K562 (cell line): Measurements from ENCODE around the gene ORC1. TPM values are rescaled to one million over a fixed set of nuclear protein-coding genes. Genes with fewer than 3 reads are reported as not detected.
A peak's percentile ranks its signal among the peaks of the same experiment; 100 is the strongest.

ENCODE experiments used
- CBFB ChIP-seq: sonication (generic); formaldehyde crosslinking; IDR thresholded peaks from 2 replicates; pipeline ENCODE4 v1.4.0; 2020; ENCODE audit warnings: mild to moderate bottlenecking, missing genetic modification reagents
- CTCF ChIP-seq, 3 experiments: IDR thresholded peaks in 2 of 3; conservative IDR thresholded peaks in 1 of 3; 2 replicates each; pipeline ENCODE4 v1.5.1; 2011 to 2012; ENCODE audit warnings: low read length in 3 of 3, mild to moderate bottlenecking in 3 of 3, control low read depth in 2 of 3, improper control_type of control experiment in 1 of 3, inconsistent platforms in 1 of 3, low read depth in 1 of 3, mixed read lengths in 1 of 3, moderate library complexity in 1 of 3; ENCODE audit not compliant: insufficient read depth in 2 of 3
- HDAC6 ChIP-seq: IDR thresholded peaks from 2 replicates; pipeline ENCODE4 v1.6.1; 2012; ENCODE audit warnings: low read depth, mild to moderate bottlenecking, control low read depth, inconsistent platforms, low read length, moderate library complexity
- HNRNPH1 ChIP-seq: fragments of 200-400 bp; formaldehyde crosslinking; optimal IDR thresholded peaks from 2 replicates; pipeline ENCODE3; 2017; ENCODE audit warnings: low read depth, mild to moderate bottlenecking, low read length, moderate library complexity
- MAFK ChIP-seq: IDR thresholded peaks from 2 replicates; pipeline ENCODE4 v1.6.1; 2011; ENCODE audit warnings: low read length, improper control_type of control experiment
- POLR2A ChIP-seq: fragments of 450-650 bp; conservative IDR thresholded peaks from 2 replicates; pipeline ENCODE4 v1.6.1; 2016
- PTRF ChIP-seq: fragments of 450-650 bp; IDR thresholded peaks from 2 replicates; pipeline ENCODE4 v1.6.1; 2016; ENCODE audit warnings: mild to moderate bottlenecking, missing genetic modification characterization, missing compliant biosample characterization
- RB1 ChIP-seq: fragments of 450-650 bp; IDR thresholded peaks from 2 replicates; pipeline ENCODE4 v1.6.1; 2017; ENCODE audit warnings: low read depth, mild to moderate bottlenecking
- ZBTB17 ChIP-seq: fragments of 450-650 bp; formaldehyde crosslinking; IDR thresholded peaks from 2 replicates; pipeline ENCODE4 v1.4.0; 2020; ENCODE audit warnings: mild to moderate bottlenecking
- ZBTB9 ChIP-seq: fragments of 450-650 bp; formaldehyde crosslinking; IDR thresholded peaks from 2 replicates; pipeline ENCODE4 v1.4.0; 2020; ENCODE audit warnings: mild to moderate bottlenecking, moderate library complexity
- ZNF133 ChIP-seq: fragments of 250-450 bp; sonication (Bioruptor Pico); IDR thresholded peaks from 2 replicates; pipeline ENCODE4 v1.4.0; 2020; ENCODE audit warnings: mild to moderate bottlenecking
- polyA plus RNA-seq, 8 experiments: library from polyadenylated mRNA; depleted of rRNA in 4 of 8; stranded (reverse) in 5 of 8; unstranded in 3 of 8; fragments of >200 nt; fragmentation: Nextera tagmentation in 2 of 8; fragmentation: Illumina TruSeq in 1 of 8; extraction: Ambion mirVana in 2 of 8; extraction: Trizol in 1 of 8; gene quantifications; 2 replicates each; pipeline versions ENCODE4 v1.2.1 to v1.2.3, GENCODE V29; 2011 to 2014; ENCODE audit warnings: inconsistent platforms in 1 of 8, missing spikeins in 1 of 8
- total RNA-seq, 7 experiments: library from RNA; depleted of rRNA in 6 of 7; stranded (reverse); fragments of >200 nt in 6 of 7; fragmentation: Illumina TruSeq in 2 of 7; extraction: Trizol in 2 of 7; gene quantifications; 2 replicates each; pipeline versions ENCODE4 v1.2.1 to v1.2.3, GENCODE V29; 2011 to 2021; ENCODE audit warnings: low replicate concordance in 1 of 7
- TF ChIP-seq, protein P1 (sequence below): fragments of 250-450 bp; sonication (Bioruptor Pico); IDR thresholded peaks from 2 replicates; pipeline ENCODE4 v1.4.0; 2020
- TF ChIP-seq, protein P2 (sequence below): sonication (generic); formaldehyde crosslinking; IDR thresholded peaks from 2 replicates; pipeline ENCODE4 v1.9.0; 2022; ENCODE audit warnings: mild to moderate bottlenecking, missing genetic modification reagents
- TF ChIP-seq, protein P3 (sequence below), 2 experiments: fragments of 200-800 bp in 1 of 2; sonication (Bioruptor generic) in 1 of 2; sonication (generic) in 1 of 2; formaldehyde crosslinking in 1 of 2; IDR thresholded peaks in 1 of 2; conservative IDR thresholded peaks in 1 of 2; 2 replicates each; pipeline versions ENCODE4 v1.5.0 to v1.6.1; 2016 to 2020; ENCODE audit warnings: missing compliant biosample characterization in 1 of 2, missing genetic modification characterization in 1 of 2, missing genetic modification reagents in 1 of 2
- TF ChIP-seq, protein P4 (sequence below): sonication (generic); formaldehyde crosslinking; IDR thresholded peaks from 2 replicates; pipeline ENCODE4 v1.8.1; 2023; ENCODE audit warnings: mild to moderate bottlenecking, missing genetic modification reagents, moderate library complexity
- TF ChIP-seq, protein P5 (sequence below): IDR thresholded peaks from 2 replicates; pipeline ENCODE4 v1.6.1; 2016; ENCODE audit warnings: missing genetic modification characterization, missing compliant biosample characterization

ORC1 gene
- total and polyA plus RNA-seq, 9 of the 15 experiments (the other 6 are each of a cell fraction or from before 2014, with no cell fraction given), result 26.4 to 91.6 (median 69.7) TPM

DNA sequence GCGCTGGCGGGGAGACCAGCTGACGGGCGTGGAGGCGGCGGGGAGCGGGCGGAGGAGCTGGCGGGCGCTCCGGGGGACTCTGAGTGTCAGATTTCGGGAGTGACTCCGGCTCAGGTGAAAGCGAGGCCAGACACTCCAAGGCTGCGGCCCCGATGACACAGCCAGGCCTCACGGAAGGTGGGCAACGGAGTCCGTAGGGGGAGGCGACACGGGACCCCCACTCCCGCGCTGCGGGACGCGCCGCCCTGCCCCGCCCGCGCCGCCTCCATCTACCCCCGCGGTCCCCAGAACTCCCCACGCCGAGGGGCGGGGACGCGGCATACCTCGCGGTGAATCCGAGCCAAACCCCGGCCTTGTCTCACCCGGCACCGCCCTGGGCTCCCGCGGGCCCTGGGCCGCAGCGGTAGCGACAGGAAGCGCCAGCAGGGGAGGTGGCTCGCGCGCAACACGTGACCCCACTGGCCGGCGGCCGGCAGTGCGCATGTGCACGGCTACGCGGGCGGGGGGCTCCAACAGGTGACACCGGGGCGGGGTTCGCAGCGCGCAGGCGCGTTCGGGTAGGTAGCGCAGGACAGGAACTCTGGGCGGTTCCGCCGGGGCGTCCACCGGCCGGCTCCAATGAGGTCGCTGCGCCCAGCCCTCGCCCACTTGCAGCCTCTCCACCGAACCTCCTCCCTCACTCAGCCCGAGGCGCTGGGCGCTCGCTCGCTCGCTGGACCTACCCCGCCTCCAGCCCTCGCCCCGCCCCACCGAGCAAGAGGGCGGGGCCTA lies 38.3 kb downstream of the ORC1 start, which contains the start of gene CC2D1B (continued):
- TF ChIP-seq, protein P1, sequence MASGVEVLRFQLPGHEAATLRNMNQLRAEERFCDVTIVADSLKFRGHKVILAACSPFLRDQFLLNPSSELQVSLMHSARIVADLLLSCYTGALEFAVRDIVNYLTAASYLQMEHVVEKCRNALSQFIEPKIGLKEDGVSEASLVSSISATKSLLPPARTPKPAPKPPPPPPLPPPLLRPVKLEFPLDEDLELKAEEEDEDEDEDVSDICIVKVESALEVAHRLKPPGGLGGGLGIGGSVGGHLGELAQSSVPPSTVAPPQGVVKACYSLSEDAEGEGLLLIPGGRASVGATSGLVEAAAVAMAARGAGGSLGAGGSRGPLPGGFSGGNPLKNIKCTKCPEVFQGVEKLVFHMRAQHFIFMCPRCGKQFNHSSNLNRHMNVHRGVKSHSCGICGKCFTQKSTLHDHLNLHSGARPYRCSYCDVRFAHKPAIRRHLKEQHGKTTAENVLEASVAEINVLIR, result no peak
- TF ChIP-seq RB1, result peak; percentile 88; the same call in 1 of the 2 replicates
- TF ChIP-seq ZBTB9 (CRISPR knock-in tag), result peak; percentile 77
- TF ChIP-seq, protein P2, sequence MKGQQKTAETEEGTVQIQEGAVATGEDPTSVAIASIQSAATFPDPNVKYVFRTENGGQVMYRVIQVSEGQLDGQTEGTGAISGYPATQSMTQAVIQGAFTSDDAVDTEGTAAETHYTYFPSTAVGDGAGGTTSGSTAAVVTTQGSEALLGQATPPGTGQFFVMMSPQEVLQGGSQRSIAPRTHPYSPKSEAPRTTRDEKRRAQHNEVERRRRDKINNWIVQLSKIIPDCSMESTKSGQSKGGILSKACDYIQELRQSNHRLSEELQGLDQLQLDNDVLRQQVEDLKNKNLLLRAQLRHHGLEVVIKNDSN (CRISPR knock-in tag), result peak; percentile 100
- TF ChIP-seq, protein P3, sequence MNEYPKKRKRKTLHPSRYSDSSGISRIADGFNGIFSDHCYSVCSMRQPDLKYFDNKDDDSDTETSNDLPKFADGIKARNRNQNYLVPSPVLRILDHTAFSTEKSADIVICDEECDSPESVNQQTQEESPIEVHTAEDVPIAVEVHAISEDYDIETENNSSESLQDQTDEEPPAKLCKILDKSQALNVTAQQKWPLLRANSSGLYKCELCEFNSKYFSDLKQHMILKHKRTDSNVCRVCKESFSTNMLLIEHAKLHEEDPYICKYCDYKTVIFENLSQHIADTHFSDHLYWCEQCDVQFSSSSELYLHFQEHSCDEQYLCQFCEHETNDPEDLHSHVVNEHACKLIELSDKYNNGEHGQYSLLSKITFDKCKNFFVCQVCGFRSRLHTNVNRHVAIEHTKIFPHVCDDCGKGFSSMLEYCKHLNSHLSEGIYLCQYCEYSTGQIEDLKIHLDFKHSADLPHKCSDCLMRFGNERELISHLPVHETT (CRISPR knock-in tag; conservative IDR thresholded peaks at IDR 0.05 in 1 of 2, IDR thresholded peaks at IDR 0.05 in 1 of 2), result no peak; a peak in 2 of 4 replicates
- no peak for TF ChIP-seq HNRNPH1
- TF ChIP-seq, protein P4, sequence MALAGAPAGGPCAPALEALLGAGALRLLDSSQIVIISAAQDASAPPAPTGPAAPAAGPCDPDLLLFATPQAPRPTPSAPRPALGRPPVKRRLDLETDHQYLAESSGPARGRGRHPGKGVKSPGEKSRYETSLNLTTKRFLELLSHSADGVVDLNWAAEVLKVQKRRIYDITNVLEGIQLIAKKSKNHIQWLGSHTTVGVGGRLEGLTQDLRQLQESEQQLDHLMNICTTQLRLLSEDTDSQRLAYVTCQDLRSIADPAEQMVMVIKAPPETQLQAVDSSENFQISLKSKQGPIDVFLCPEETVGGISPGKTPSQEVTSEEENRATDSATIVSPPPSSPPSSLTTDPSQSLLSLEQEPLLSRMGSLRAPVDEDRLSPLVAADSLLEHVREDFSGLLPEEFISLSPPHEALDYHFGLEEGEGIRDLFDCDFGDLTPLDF, result no peak
- TF ChIP-seq, protein P5, sequence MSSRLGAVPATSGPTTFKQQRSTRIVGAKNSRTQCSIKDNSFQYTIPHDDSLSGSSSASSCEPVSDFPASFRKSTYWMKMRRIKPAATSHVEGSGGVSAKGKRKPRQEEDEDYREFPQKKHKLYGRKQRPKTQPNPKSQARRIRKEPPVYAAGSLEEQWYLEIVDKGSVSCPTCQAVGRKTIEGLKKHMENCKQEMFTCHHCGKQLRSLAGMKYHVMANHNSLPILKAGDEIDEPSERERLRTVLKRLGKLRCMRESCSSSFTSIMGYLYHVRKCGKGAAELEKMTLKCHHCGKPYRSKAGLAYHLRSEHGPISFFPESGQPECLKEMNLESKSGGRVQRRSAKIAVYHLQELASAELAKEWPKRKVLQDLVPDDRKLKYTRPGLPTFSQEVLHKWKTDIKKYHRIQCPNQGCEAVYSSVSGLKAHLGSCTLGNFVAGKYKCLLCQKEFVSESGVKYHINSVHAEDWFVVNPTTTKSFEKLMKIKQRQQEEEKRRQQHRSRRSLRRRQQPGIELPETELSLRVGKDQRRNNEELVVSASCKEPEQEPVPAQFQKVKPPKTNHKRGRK (tag), result no peak
- 0 out of 2 replicates have a peak, but pooled peaks have one; percentile 4 for TF ChIP-seq MAFK
- peak in 2 of 3 experiments; percentile 21 to 27; a peak in 4 of 6 replicates for TF ChIP-seq CTCF (IDR thresholded peaks at IDR 0.05 in 2 of 3, conservative IDR thresholded peaks at IDR 0.05 in 1 of 3; ENCODE audit: insufficient read depth in 2 of 3, low read depth in 1 of 3, low read length in 3 of 3)
- TF ChIP-seq POLR2A, result peak; percentile 93
- no peak for TF ChIP-seq ZNF133
- no peak for TF ChIP-seq CBFB (CRISPR knock-in tag)
- TF ChIP-seq ZBTB17 (CRISPR knock-in tag), result peak; percentile 46
- no peak for TF ChIP-seq PTRF
- TF ChIP-seq HDAC6, result no peak
